SU-DHL-6 (cell line): ENCODE data around the gene IGSF21.

Experiments
- CTCF ChIP-seq: fragments of 200-600 bp; sonication (generic); IDR thresholded peaks from one replicate; pipeline ENCODE4 v1.5.1; 2017; ENCODE audit warnings: antibody characterized with exemption, mild to moderate bottlenecking, low read length, moderate library complexity; ENCODE audit not compliant: insufficient read depth, poor library complexity, severe bottlenecking
- EZH2phosphoT487 ChIP-seq: fragments of 200-600 bp; sonication (generic), shearing (Covaris generic); conservative IDR thresholded peaks from 2 replicates; pipeline ENCODE4 v1.6.1; 2018; ENCODE audit warnings: mild to moderate bottlenecking, antibody characterized with exemption, low read length, moderate library complexity, mixed read lengths

GRCh38 chr1:18339161-18339560 lies 231.6 kb downstream of the IGSF21 start:
- TF ChIP-seq CTCF (no peak), EZH2phosphoT487 (no peak)
